ENCODE data around the gene FRMPD4. TPM values are rescaled to one million over a fixed set of nuclear protein-coding genes. Genes with fewer than 3 reads are reported as not detected.

Gene FRMPD4
- total RNA-seq, 3 donors from 2014 or later (not counting 1 experiment from before 2014, with no cell fraction given), result not detected

GRCh38 chrX:12319992-12320391 lies 181.7 kb downstream of the FRMPD4 start:
- H3K9me3 Mint-ChIP-seq, result no peaks in the 10 kb centered on the region
- 83% methylated on average over 1 of the region's 2 CpGs for whole genome bisulfite sequencing (ENCODE audit: insufficient coverage)

GRCh38 chrX:12322031-12322430 lies 183.8 kb downstream of the FRMPD4 start:
- Mint-ChIP-seq H3K9me3 (no peaks in the 10 kb centered on the region), H3K4me1 (no peaks in the 10 kb centered on the region), H3K36me3 (no peaks in the 10 kb centered on the region), H3K27ac (no peak overlapping the region), H3K27me3 (ENCODE audit: low read depth in 2 of 2) (no peaks in the 10 kb centered on the region), H3K4me3 (no peak overlapping the region)
- Histone ChIP-seq H3K27ac (ENCODE audit: low read length) (no peak overlapping the region), H3K36me3 (ENCODE audit: control insufficient read depth, insufficient read depth, low read length) (no peaks in the 10 kb centered on the region), H3K4me3 (ENCODE audit: low read length) (no peak overlapping the region), H3K4me1 (ENCODE audit: control insufficient read depth, insufficient read depth, low read length) (no peaks in the 10 kb centered on the region), H3K9me3 (ENCODE audit: control insufficient read depth, insufficient read depth, low read length) (no peaks in the 10 kb centered on the region), H3K27me3 (ENCODE audit: control insufficient read depth, insufficient read depth, low read length) (no peaks in the 10 kb centered on the region)
- no peak for DNase-seq
- intact Hi-C loops (cut with micrococcal nuclease), result no loop called here
- no peak for TF ChIP-seq CTCF (IDR thresholded peaks at IDR 0.05)
- no peak for ATAC-seq

More at GRCh38 chrX:12319992-12320391, 181.7 kb downstream of the FRMPD4 start:
- H3K27me3 Mint-ChIP-seq (ENCODE audit: low read depth in 2 of 2), result no peaks in the 10 kb centered on the region
- DNase-seq, result no peak
- H3K27me3 ChIP-seq (ENCODE audit: control insufficient read depth, insufficient read depth, low read length), result no peaks in the 10 kb centered on the region
- no peak for ATAC-seq
- H3K4me3 ChIP-seq (ENCODE audit: low read length), result no peak overlapping the region
- intact Hi-C loops (cut with micrococcal nuclease), result no loop called here
- no peaks in the 10 kb centered on the region for H3K9me3 ChIP-seq (ENCODE audit: control insufficient read depth, insufficient read depth, low read length)
- no peak overlapping the region for H3K27ac Mint-ChIP-seq
- no peaks in the 10 kb centered on the region for H3K4me1 ChIP-seq (ENCODE audit: control insufficient read depth, insufficient read depth, low read length)
- H3K4me3 Mint-ChIP-seq, result no peak overlapping the region
- H3K4me1 Mint-ChIP-seq, result no peaks in the 10 kb centered on the region
- TF ChIP-seq CTCF (IDR thresholded peaks at IDR 0.05), result no peak
- no peaks in the 10 kb centered on the region for H3K36me3 ChIP-seq (ENCODE audit: control insufficient read depth, insufficient read depth, low read length)
- H3K36me3 Mint-ChIP-seq, result no peaks in the 10 kb centered on the region
- no peak overlapping the region for H3K27ac ChIP-seq (ENCODE audit: low read length)

GRCh38 chrX:12325171-12325570 lies 186.9 kb downstream of the FRMPD4 start:
- no peaks in the 10 kb centered on the region for H3K9me3 ChIP-seq (ENCODE audit: control insufficient read depth, insufficient read depth, low read length)
- H3K36me3 ChIP-seq (ENCODE audit: control insufficient read depth, insufficient read depth, low read length), result no peaks in the 10 kb centered on the region
- H3K4me1 Mint-ChIP-seq, result no peaks in the 10 kb centered on the region
- ATAC-seq (no peak), DNase-seq (no peak)
- no peak overlapping the region for H3K4me3 Mint-ChIP-seq
- intact Hi-C loops (cut with micrococcal nuclease), result no loop called here
- no peaks in the 10 kb centered on the region for H3K9me3 Mint-ChIP-seq
- H3K27ac Mint-ChIP-seq, result no peak overlapping the region
- no peaks in the 10 kb centered on the region for H3K27me3 Mint-ChIP-seq (ENCODE audit: low read depth in 2 of 2)
- no peak overlapping the region for H3K27ac ChIP-seq (ENCODE audit: low read length)
- H3K27me3 ChIP-seq (ENCODE audit: control insufficient read depth, insufficient read depth, low read length), result no peaks in the 10 kb centered on the region
- H3K4me1 ChIP-seq (ENCODE audit: control insufficient read depth, insufficient read depth, low read length), result no peaks in the 10 kb centered on the region
- no peak for TF ChIP-seq CTCF (IDR thresholded peaks at IDR 0.05)
- no peak overlapping the region for H3K4me3 ChIP-seq (ENCODE audit: low read length)
- H3K36me3 Mint-ChIP-seq, result no peaks in the 10 kb centered on the region
- 83% methylated on average over 1 of the region's 2 CpGs for WGBS (ENCODE audit: insufficient coverage)

GRCh38 chrX:12327836-12328235 lies 189.6 kb downstream of the FRMPD4 start:
- Histone ChIP-seq H3K27ac (ENCODE audit: low read length) (no peak overlapping the region), H3K4me1 (ENCODE audit: control insufficient read depth, insufficient read depth, low read length) (no peaks in the 10 kb centered on the region), H3K27me3 (ENCODE audit: control insufficient read depth, insufficient read depth, low read length) (no peaks in the 10 kb centered on the region), H3K9me3 (ENCODE audit: control insufficient read depth, insufficient read depth, low read length) (no peaks in the 10 kb centered on the region), H3K36me3 (ENCODE audit: control insufficient read depth, insufficient read depth, low read length) (no peaks in the 10 kb centered on the region), H3K4me3 (ENCODE audit: low read length) (no peak overlapping the region)
- H3K9me3 Mint-ChIP-seq, result no peaks in the 10 kb centered on the region
- TF ChIP-seq CTCF (IDR thresholded peaks at IDR 0.05), result no peak
- DNase-seq, result no peak
- H3K4me1 Mint-ChIP-seq, result no peaks in the 10 kb centered on the region
- H3K4me3 Mint-ChIP-seq, result no peak overlapping the region
- no peaks in the 10 kb centered on the region for H3K27me3 Mint-ChIP-seq (ENCODE audit: low read depth in 2 of 2)
- no peak for ATAC-seq
- H3K36me3 Mint-ChIP-seq, result no peaks in the 10 kb centered on the region
- intact Hi-C loops (cut with micrococcal nuclease), result no loop called here
- H3K27ac Mint-ChIP-seq, result no peak overlapping the region
